A673 (cell line): ENCODE data around the gene OSBPL1A. TPM values are rescaled to one million over a fixed set of nuclear protein-coding genes. Genes with fewer than 3 reads are reported as not detected.

ENCODE experiments used
- BruUV-seq: library from RNA; stranded (reverse); fragments of 400-500 nt; replicated peaks from 2 replicates; lab custom pipeline; 2021; lab: Mats Ljungman, UMichigan
- CTCF ChIA-PET: fragments of 300-600 bp; sonication (Branson Sonifier 250); formaldehyde crosslinking; loops from one replicate; lab custom pipeline; 2022; ENCODE audit warnings: antibody characterized with exemption; lab: Charles Lee
- POLR2A ChIA-PET: fragments of 300-600 bp; sonication (Branson Sonifier 250); formaldehyde crosslinking; loops from one replicate; lab custom pipeline; 2022; ENCODE audit warnings: antibody characterized with exemption; ENCODE audit not compliant: low non-redundant PET; lab: Charles Lee
- DNase-seq: peaks from one replicate; pipeline ENCODE4 v3.0.0-alpha.2; 2015; ENCODE audit warnings: low spot score
- H3K27ac ChIP-seq: fragments of 200-600 bp; sonication (generic); 2 replicates; pipeline ENCODE4 v1.5.1; 2016; ENCODE audit warnings: mixed run types, low read depth, mild to moderate bottlenecking, mixed read lengths, antibody characterized with exemption, low read length; ENCODE audit not compliant: poor library complexity, severe bottlenecking
- H3K27me3 ChIP-seq: fragments of 200-600 bp; sonication (generic); replicated peaks from 2 replicates; pipeline ENCODE4 v1.6.1; 2017; ENCODE audit warnings: mixed run types, low read depth, mild to moderate bottlenecking, mixed read lengths, antibody characterized with exemption, low read length; ENCODE audit not compliant: insufficient read depth, poor library complexity
- H3K36me3 ChIP-seq: fragments of 200-600 bp; sonication (generic); 2 replicates; pipeline ENCODE4 v1.6.1; 2016; ENCODE audit warnings: mixed run types, mild to moderate bottlenecking, mixed read lengths, antibody characterized with exemption, low read length; ENCODE audit not compliant: insufficient read depth, poor library complexity, severe bottlenecking
- H3K4me1 ChIP-seq: fragments of 200-600 bp; sonication (generic); 2 replicates; pipeline ENCODE4 v1.6.1; 2017; ENCODE audit warnings: mixed run types, mild to moderate bottlenecking, mixed read lengths, antibody characterized with exemption, low read length; ENCODE audit not compliant: insufficient read depth, poor library complexity, severe bottlenecking
- H3K4me3 ChIP-seq: fragments of 200-600 bp; sonication (generic); 2 replicates; pipeline ENCODE4 v1.5.1; 2016; ENCODE audit warnings: low read depth, mixed run types, mild to moderate bottlenecking, mixed read lengths, low read length; ENCODE audit not compliant: poor library complexity, severe bottlenecking
- H3K9me3 ChIP-seq: fragments of 200-600 bp; sonication (generic); 2 replicates; pipeline ENCODE4 v1.6.1; 2016; ENCODE audit warnings: mixed run types, low read depth, mild to moderate bottlenecking, mixed read lengths, antibody characterized with exemption, low read length; ENCODE audit not compliant: poor library complexity, severe bottlenecking
- EZH2 ChIP-seq: fragments of 200-600 bp; sonication (generic); IDR thresholded peaks from 2 replicates; pipeline ENCODE4 v1.6.1; 2017; ENCODE audit warnings: borderline replicate concordance, low read depth, mild to moderate bottlenecking, mixed read lengths, antibody characterized with exemption, low read length; ENCODE audit not compliant: poor library complexity, severe bottlenecking
- intact Hi-C: fragments of 100-400 bp; cut with micrococcal nuclease; formaldehyde crosslinking; loops from one replicate; pipeline ENCODE4 v1.10.0; 2022; ENCODE audit not compliant: unreplicated experiment
- total RNA-seq: library from RNA; stranded (reverse); gene quantifications from 2 replicates; pipeline ENCODE4 v1.2.3, GENCODE V29; 2021
- TF ChIP-seq, protein P1 (sequence below): fragments of 300-800, 200-600 bp; sonication (generic); conservative IDR thresholded peaks from 2 replicates; pipeline ENCODE4 v1.5.1; 2017; ENCODE audit warnings: low read depth, mild to moderate bottlenecking, antibody characterized with exemption, low read length, moderate library complexity, mixed read lengths

Gene OSBPL1A
- total RNA-seq, 1 experiment from 2014 or later = 26.1 TPM

DNA sequence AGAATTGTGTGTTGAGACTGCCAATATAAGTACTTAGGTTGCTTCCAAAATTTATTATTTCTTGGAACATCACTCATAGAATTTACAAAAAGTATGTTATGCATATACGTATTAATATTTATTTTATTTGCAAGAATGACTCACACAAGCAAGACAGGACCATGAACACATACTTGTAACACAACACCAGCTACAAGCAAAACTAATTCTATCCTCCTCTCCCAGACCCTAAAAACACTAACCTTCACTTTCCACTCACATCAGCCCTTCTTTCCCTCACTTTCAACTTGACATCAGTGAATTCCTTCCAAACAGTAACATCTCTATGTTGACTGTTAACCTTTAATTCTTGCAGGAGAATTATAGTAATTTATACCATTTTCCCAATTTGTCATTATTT is 24.3 kb downstream of the OSBPL1A start:
- TF ChIP-seq, protein P1, sequence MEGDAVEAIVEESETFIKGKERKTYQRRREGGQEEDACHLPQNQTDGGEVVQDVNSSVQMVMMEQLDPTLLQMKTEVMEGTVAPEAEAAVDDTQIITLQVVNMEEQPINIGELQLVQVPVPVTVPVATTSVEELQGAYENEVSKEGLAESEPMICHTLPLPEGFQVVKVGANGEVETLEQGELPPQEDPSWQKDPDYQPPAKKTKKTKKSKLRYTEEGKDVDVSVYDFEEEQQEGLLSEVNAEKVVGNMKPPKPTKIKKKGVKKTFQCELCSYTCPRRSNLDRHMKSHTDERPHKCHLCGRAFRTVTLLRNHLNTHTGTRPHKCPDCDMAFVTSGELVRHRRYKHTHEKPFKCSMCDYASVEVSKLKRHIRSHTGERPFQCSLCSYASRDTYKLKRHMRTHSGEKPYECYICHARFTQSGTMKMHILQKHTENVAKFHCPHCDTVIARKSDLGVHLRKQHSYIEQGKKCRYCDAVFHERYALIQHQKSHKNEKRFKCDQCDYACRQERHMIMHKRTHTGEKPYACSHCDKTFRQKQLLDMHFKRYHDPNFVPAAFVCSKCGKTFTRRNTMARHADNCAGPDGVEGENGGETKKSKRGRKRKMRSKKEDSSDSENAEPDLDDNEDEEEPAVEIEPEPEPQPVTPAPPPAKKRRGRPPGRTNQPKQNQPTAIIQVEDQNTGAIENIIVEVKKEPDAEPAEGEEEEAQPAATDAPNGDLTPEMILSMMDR = no peak
- TF ChIP-seq EZH2 = no peak
- no TSS peak for BruUV-seq
- Histone ChIP-seq H3K27me3 (no peaks in the 10 kb centered on the region), H3K4me3 (no peak overlapping the region), H3K27ac (no peak overlapping the region), H3K36me3 (peaks cover 12% of the 10 kb centered on the region), H3K9me3 (no peaks in the 10 kb centered on the region), H3K4me1 (no peaks in the 10 kb centered on the region)
- no peak for DNase-seq
- ChIA-PET CTCF (no interaction called here), POLR2A (no interaction called here)
- intact Hi-C loops = no loop called here

GRCh38 chr18:24372279-24372872 is 25.2 kb downstream of the OSBPL1A start:
- CTCF ChIA-PET = no interaction called here
- Histone ChIP-seq H3K4me3 (no peak overlapping the region), H3K36me3 (peaks cover 10% of the 10 kb centered on the region), H3K9me3 (no peaks in the 10 kb centered on the region), H3K27ac (no peak overlapping the region), H3K4me1 (no peaks in the 10 kb centered on the region), H3K27me3 (no peaks in the 10 kb centered on the region)
- BruUV-seq = no TSS peak
- POLR2A ChIA-PET = interaction anchor here (0.6 kb wide), 1 partner anchor 26 kb away, joined by 4 read pairs; no protein-coding TSS in a partner anchor
- no peak for DNase-seq
- intact Hi-C loops = no loop called here
- TF ChIP-seq, protein P1 = no peak
- TF ChIP-seq EZH2 = no peak

DNA sequence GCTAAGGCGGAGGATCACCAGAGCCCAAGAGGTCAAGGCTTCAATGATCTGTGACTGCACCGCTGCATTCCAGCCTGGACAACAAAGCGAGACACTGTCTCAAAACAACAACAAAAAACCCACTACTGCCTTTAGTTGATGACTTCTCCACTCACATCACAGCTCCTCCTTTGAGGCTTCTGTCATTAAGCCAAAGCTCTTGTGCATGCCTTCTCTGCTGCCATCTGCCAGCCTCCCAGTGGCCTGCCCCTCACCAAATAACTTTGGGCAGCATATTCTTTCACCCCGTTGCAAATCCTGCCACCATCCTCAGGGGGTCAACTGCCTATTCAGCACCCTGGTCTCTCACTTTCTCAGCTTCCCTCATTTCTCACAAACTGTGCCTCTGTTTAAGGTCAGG is 27.5 kb downstream of the OSBPL1A start:
- no peak for DNase-seq
- ChIA-PET POLR2A (no interaction called here), CTCF (no interaction called here)
- Histone ChIP-seq H3K36me3 (peaks cover 3% of the 10 kb centered on the region), H3K27ac (no peak overlapping the region), H3K27me3 (no peaks in the 10 kb centered on the region), H3K4me1 (no peaks in the 10 kb centered on the region), H3K9me3 (no peaks in the 10 kb centered on the region), H3K4me3 (no peak overlapping the region)
- TF ChIP-seq EZH2 = no peak
- TF ChIP-seq, protein P1 = no peak
- intact Hi-C loops = no loop called here
- BruUV-seq = no TSS peak
